K562 (cell line): ENCODE results near the gene ZFAND6. TPM values are rescaled to one million over a fixed set of nuclear protein-coding genes. Genes with fewer than 3 reads are reported as not detected.

Source experiments
- FOXA1 ChIP-seq: fragments of 450-650 bp; IDR thresholded peaks from 2 replicates; pipeline ENCODE4 v1.6.1; 2016; ENCODE audit warnings: mild to moderate bottlenecking, borderline replicate concordance
- GTF3C2 ChIP-seq: IDR thresholded peaks from 3 replicates; pipeline ENCODE4 v1.6.1; 2011; ENCODE audit warnings: borderline replicate concordance, mild to moderate bottlenecking, moderate library complexity; ENCODE audit not compliant: insufficient read length; ENCODE audit errors: extremely low read depth
- KDM1A ChIP-seq, 2 experiments: fragments of 450-650 bp; IDR thresholded peaks; 2 replicates each; pipeline ENCODE4 v1.6.1; 2016; ENCODE audit warnings: mild to moderate bottlenecking in 2 of 2
- KLF1 ChIP-seq: fragments of 450-650 bp; IDR thresholded peaks from 2 replicates; pipeline ENCODE4 v1.6.1; 2016; ENCODE audit warnings: missing genetic modification characterization, missing compliant biosample characterization
- MAFG ChIP-seq: fragments of 450-650 bp; conservative IDR thresholded peaks from 2 replicates; pipeline ENCODE4 v1.6.1; 2016; ENCODE audit warnings: missing genetic modification characterization, missing compliant biosample characterization
- MCM5 ChIP-seq: fragments of 450-650 bp; IDR thresholded peaks from 2 replicates; pipeline ENCODE4 v1.6.1; 2016; ENCODE audit warnings: low read depth
- NKRF ChIP-seq: fragments of 450-650 bp; IDR thresholded peaks from 2 replicates; pipeline ENCODE4 v1.6.1; 2016; ENCODE audit warnings: borderline replicate concordance
- NUFIP1 ChIP-seq: fragments of 450-650 bp; IDR thresholded peaks from 2 replicates; pipeline ENCODE4 v1.6.1; 2018; ENCODE audit not compliant: partially characterized antibody
- PCBP1 ChIP-seq: fragments of 200-400 bp; formaldehyde crosslinking; IDR thresholded peaks from 2 replicates; pipeline ENCODE4 v1.6.1; 2018; ENCODE audit warnings: mild to moderate bottlenecking, low read depth, low read length; ENCODE audit not compliant: poor library complexity, severe bottlenecking
- POLR2A ChIP-seq: fragments of 450-650 bp; conservative IDR thresholded peaks from 2 replicates; pipeline ENCODE4 v1.6.1; 2016
- POLR3A ChIP-seq: IDR thresholded peaks from 2 replicates; pipeline ENCODE4 v1.6.1; 2011; ENCODE audit warnings: borderline replicate concordance, mild to moderate bottlenecking, moderate library complexity; ENCODE audit not compliant: insufficient read length, insufficient read depth; ENCODE audit errors: extremely low read depth
- POLR3G ChIP-seq: IDR thresholded peaks from 2 replicates; pipeline ENCODE4 v1.6.1; 2011; ENCODE audit not compliant: insufficient read length, insufficient replicate concordance; ENCODE audit errors: extremely low read depth
- SAFB ChIP-seq: fragments of 200-400 bp; formaldehyde crosslinking; IDR thresholded peaks from 2 replicates; pipeline ENCODE4 v1.6.1; 2017; ENCODE audit warnings: low read depth, low read length, borderline replicate concordance
- SIRT6 ChIP-seq: IDR thresholded peaks from one replicate; pipeline ENCODE4 v1.6.1; 2012; ENCODE audit warnings: low read depth, mild to moderate bottlenecking, control low read depth, inconsistent platforms, low read length, moderate library complexity
- SMARCB1 ChIP-seq: IDR thresholded peaks from 2 replicates; pipeline ENCODE4 v1.6.1; 2011; ENCODE audit warnings: improper control_type of control experiment, low read depth; ENCODE audit not compliant: insufficient read length
- THAP12 ChIP-seq: fragments of 250-450 bp; sonication (Bioruptor Pico); IDR thresholded peaks from 2 replicates; pipeline ENCODE4 v1.9.0; 2021; ENCODE audit warnings: mild to moderate bottlenecking, inconsistent platforms
- VEZF1 ChIP-seq: fragments of 200-800 bp; sonication (Bioruptor generic); IDR thresholded peaks from 2 replicates; pipeline ENCODE4 v1.6.1; 2017; ENCODE audit warnings: missing genetic modification characterization, missing compliant biosample characterization
- ZNF445 ChIP-seq: fragments of 250-450 bp; sonication (Bioruptor Pico); IDR thresholded peaks from 2 replicates; pipeline ENCODE4 v1.4.0; 2020; ENCODE audit warnings: low read depth, mild to moderate bottlenecking, moderate library complexity
- ZNF561 ChIP-seq: fragments of 450-650 bp; formaldehyde crosslinking; conservative IDR thresholded peaks from 2 replicates; pipeline ENCODE4 v1.4.0; 2020; ENCODE audit warnings: mild to moderate bottlenecking, moderate library complexity
- polyA plus RNA-seq, 8 experiments: library from polyadenylated mRNA; depleted of rRNA in 4 of 8; stranded (reverse) in 5 of 8; unstranded in 3 of 8; fragments of >200 nt; fragmentation: Nextera tagmentation in 2 of 8; fragmentation: Illumina TruSeq in 1 of 8; extraction: Ambion mirVana in 2 of 8; extraction: Trizol in 1 of 8; gene quantifications; 2 replicates each; pipeline versions ENCODE4 v1.2.1 to v1.2.3, GENCODE V29; 2011 to 2014; ENCODE audit warnings: inconsistent platforms in 1 of 8, missing spikeins in 1 of 8
- total RNA-seq, 7 experiments: library from RNA; depleted of rRNA in 6 of 7; stranded (reverse); fragments of >200 nt in 6 of 7; fragmentation: Illumina TruSeq in 2 of 7; extraction: Trizol in 2 of 7; gene quantifications; 2 replicates each; pipeline versions ENCODE4 v1.2.1 to v1.2.3, GENCODE V29; 2011 to 2021; ENCODE audit warnings: low replicate concordance in 1 of 7

The ZFAND6 gene
- total and polyA plus RNA-seq, 9 of the 15 experiments (the other 6 are each of a cell fraction or from before 2014, with no cell fraction given): 53.9 to 206 (median 88.9) TPM

- no peak for TF ChIP-seq ZNF445 (CRISPR knock-in tag)
- TF ChIP-seq POLR3G: no peak
- TF ChIP-seq SMARCB1: no peak
- TF ChIP-seq MCM5: no peak
- no peak for TF ChIP-seq NUFIP1
- no peak for TF ChIP-seq SIRT6
- no peak for TF ChIP-seq KLF1 (tag)
- TF ChIP-seq KDM1A (IDR thresholded peaks at IDR 0.05): no peak
- TF ChIP-seq PCBP1: no peak
- no peak for TF ChIP-seq SAFB
- TF ChIP-seq MAFG: no peak
- peak; percentile 90 for TF ChIP-seq VEZF1 (CRISPR knock-in tag)
- TF ChIP-seq NKRF: peak; percentile 77
- TF ChIP-seq ZNF561: no peak
- no peak for TF ChIP-seq GTF3C2
- TF ChIP-seq POLR2A: peak; percentile 60
- no peak for TF ChIP-seq POLR3A
- TF ChIP-seq THAP12: no peak
- TF ChIP-seq FOXA1: no peak
Observed at GRCh38 chr15:80152180-80152895, 92.9 kb downstream of the ZFAND6 start (continued).
